HG02798 (cell line): ENCODE data around the gene MAPK12.
"Not testable (repeated sequence)": the region's sequence is repeated elsewhere in the genome, so short reads cannot be mapped to it uniquely, and the experiment has no call there.

Experiments used
- ATAC-seq: cut with Tn5 transposase; IDR thresholded peaks from one replicate; pipeline ENCODE4 v1.9.1; 2021; ENCODE audit warnings: mild to moderate bottlenecking; ENCODE audit not compliant: unreplicated experiment, poor library complexity

The MAPK12 gene

DNA sequence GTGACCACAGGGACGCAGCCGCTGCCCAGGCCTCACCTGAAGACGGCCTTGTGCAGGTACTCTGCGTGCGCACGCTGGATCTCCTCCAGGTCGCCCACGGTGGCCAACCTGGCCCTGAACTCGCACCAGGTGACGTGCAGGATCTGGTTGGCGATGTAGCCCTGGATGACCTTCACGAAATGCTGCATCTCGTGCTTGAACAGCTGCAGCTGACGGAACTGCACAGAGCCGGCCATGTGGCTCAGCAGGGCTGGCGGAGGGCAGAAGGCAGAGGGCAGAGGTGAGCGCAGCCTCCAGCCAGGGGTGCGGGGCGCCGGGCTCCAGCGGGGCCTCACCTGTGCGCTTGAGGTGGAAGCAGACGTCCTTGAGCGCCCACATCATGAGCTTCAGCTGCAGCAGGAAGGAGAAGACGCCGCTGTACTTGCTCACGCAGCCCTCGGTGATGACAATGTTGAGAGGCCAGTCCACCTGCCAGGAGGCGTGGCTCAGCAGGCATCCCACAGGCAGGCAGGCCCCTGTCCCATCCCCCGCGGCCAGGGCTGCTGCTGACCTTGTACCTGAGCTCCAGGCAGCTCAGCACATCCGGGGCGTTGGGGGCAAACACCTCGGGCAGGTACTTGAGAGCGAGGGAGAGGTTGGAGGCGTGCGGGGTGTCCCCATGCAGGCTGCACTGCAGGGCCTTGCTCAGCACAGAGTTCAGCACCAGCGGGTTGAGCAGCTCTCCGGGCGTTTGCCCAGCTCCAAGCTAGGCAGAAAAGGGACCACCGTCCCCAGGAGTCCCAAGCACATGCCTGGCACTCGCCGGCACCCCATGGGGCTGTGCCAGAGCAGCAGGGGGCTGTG, 43.1 kb downstream of the MAPK12 start:
- ATAC-seq, result no peak

DNA sequence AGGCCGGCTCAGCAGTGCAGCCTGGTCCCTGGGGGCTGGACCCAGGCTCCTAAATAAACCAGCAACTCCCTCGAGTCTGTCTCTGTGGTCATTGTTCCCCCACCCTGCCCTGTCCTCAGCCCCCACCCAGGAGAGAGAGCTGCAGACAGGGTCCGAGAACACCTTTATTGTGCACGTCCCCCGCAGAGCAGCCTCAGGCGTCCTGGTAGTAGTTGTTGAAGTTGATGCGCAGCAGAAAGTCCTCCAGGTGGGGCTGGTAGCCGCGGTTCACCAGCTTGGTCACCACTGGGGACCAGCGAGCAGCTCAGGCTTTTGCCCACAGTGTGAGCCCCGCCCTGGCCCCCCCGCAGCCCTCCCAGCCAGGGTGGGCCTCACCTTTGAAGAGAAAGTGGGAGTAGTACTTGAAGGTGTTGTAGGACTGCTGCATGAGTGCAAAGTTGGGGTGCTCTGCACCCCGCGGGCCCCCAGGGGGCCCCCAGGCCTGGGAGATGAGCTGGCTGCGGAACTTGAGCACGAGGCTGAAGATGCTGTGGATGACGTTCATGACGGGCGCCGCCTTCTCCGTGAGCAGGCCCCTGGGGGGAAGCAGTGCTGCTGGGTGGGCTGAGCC, 43.8 kb downstream of the MAPK12 start:
- ATAC-seq, result no peak

DNA sequence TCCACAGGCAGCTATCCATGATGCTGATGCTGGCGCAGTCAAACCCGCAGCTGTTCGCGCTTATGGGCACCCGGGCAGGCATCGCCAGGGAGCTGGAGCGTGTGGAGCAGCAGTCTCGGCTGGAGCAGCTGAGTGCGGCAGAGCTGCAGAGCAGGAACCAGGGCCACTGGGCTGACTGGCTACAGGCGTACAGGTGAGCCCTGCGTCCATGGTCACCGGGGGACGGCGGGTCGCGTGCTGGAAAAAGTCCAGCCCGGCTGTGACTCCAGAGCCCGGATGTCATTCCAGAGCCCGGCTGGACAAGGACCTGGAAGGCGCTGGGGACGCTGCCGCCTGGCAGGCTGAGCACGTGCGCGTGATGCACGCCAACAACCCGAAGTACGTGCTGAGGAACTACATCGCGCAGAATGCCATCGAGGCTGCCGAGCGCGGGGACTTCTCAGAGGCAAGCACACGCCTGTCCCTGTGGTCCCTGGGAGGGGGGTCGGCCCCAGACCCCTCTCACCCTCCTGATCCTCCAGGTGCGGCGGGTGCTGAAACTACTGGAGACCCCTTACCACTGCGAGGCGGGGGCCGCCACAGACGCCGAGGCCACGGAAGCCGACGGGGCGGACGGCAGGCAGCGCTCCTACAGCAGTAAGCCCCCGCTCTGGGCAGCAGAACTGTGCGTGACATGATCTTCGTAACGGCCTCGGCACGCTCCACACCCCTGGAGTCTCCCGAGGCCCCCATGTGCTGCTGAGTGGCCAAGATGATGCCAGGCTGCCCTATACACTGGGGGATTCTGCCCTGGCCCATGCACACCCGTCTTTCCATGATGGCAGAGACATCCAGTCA, 44.6 kb downstream of the MAPK12 start:
- ATAC-seq, result no peak

DNA sequence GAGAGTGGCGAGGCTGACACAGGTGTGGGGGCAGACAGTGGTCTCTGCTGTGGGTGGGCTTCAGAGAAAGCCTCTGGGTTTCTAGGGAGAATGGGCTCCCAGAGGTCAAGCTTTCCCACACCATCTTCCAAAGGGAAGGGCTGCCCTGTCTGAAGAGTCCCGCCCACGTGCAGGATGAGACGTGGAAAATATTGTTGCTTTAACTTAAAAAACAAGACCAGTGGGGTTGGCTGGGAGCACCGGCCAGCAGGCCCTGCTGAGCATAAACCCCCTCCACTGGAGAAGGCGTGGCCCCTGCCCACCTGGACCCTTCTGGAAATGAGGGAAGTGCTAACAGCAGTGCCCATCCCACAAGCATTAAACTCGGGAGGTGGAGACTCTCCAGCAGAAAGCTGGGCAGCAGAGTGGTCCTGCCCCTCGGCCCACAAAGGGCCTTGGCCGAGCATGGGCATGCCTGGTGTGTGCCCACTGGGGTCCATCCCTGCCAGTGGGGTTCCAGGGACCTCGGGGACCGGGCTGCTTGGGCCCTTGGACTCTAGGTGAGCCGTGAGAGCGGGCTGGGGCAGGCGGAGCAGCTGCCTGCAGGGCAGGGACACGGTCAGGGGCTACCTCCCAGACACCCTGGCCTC, 45.3 kb downstream of the MAPK12 start:
- no peak for ATAC-seq

DNA sequence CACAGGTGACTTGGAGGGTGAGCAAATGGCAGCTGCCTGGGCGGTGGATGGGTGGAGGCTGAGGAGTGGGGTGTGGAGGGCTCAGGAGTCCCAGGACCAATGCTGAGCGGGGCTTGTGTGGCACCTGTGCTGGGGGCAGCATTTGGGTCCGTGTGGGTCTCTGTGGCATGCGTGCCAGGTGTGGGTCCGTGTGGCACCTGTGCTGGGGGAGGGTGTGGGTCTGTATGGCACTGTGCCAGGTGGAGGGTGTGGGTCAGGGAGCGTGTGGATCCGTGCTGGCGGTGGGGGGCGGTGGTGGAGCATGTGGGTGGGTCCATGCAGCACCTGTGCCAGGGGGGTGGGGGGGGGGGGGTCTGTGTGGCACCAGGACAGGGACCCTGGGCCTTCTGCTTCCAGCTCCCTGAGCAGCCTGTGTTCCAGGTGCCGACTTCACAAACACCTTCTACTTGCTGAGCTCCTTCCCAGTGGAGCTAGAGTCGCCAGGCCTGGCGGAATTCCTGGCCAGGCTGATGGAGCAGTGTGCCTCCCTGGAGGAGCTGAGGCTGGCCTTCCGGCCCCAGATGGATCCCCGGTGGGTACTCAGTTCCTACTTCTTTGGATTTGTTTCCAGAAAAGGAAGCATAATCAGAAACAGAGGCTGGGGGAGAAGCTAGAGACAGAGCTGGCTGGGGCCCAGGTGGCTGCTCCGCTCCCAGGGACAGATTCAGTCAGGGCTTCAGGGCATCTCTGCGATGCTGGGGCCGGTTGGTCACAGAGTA, 46.0 kb downstream of the MAPK12 start:
- ATAC-seq, result no peak

DNA sequence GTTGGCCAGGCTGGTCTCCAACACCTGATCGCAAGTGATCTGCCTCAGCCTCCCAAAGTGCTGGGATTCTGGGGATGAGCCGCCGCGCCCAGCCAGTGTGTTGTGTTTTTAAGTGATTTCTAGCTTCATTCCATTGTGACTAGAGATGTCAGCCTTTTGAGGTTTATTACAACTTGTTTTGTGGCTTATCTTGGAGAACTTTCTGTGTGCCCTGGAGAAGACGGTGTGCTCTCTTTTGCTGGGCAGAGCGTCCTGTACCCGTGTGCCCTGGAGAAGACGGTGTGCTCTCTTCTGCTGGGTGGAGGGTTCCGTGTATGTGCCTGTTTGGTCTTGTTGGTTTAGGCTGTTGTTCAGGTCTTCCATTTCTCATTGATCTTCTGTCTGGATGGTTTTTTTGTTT, 48.2 kb downstream of the MAPK12 start:
- no peak for ATAC-seq

DNA sequence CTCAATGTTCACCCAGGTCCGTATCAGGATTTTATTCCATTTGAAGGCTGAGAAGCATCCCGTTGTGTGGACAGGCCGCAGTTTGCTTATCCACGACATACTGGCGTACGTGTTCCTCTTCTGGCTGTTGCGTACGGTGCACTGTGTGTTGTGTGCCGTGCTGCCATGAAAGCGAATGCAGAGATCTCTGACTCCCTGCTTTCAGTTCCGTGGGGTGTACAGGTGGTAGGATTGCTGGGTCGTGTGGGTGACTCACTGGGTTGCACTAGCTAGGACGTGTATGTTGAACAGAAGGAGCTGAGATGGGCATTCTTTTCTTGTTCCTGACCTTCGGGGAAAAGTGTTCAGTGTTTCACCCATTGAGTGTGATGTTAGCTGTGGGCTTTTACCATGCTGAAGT, 50.3 kb downstream of the MAPK12 start:
- no peak for ATAC-seq

DNA sequence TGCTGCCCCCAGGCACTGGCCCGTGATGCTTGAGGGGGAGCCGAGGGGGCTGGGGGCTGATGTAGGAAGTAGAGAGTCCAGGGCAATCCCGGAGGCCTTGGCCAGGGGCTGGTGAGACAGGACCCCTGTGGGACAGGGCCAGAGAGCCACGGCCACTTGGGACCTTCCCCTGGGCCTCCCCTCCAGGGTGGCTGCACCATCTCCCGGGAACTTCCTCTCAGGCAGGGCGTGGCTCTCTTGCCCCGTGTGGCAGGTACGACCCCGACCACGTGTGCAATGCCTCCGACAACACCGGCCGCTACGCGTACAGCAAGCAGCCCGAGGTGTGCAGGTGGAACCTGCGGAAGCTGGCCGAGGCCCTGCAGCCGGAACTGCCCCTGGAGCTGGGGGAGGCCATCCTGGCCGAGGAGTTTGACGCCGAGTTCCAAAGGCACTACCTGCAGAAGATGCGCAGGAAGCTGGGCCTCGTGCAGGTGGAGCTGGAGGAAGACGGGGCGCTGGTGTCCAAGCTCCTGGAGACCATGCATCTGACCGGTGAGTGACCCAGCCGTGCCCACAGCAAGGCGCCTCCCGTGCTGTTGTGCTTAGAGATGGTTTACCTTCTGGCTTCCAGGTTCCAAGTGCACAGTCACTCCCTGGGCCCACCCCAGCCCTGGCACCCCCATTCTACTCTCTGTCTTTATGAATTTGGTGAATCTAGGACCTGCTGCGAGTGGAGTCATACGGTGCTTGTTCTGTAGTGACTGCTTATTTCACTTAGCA, 50.9 kb downstream of the MAPK12 start:
- ATAC-seq, result no peak

DNA sequence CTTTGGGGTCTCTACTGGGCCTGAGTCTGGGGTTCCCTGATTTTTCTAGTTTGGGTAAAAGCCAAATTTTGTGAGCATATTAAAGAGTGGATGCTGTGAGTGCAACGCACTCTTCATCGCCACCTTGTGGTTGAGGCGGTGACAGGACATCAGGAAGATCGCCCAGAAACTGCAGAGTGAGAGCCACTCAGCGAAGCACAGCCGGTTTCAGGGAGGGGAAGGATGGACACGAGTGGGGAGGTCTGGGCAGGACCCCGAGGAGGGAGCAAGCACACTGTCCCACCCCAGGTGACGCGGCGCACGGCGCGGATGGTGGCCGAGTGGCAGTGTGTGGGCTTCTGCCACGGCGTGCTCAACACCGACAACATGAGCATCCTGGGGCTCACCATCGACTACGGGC, 51.6 kb downstream of the MAPK12 start:
- ATAC-seq, result no peak

DNA sequence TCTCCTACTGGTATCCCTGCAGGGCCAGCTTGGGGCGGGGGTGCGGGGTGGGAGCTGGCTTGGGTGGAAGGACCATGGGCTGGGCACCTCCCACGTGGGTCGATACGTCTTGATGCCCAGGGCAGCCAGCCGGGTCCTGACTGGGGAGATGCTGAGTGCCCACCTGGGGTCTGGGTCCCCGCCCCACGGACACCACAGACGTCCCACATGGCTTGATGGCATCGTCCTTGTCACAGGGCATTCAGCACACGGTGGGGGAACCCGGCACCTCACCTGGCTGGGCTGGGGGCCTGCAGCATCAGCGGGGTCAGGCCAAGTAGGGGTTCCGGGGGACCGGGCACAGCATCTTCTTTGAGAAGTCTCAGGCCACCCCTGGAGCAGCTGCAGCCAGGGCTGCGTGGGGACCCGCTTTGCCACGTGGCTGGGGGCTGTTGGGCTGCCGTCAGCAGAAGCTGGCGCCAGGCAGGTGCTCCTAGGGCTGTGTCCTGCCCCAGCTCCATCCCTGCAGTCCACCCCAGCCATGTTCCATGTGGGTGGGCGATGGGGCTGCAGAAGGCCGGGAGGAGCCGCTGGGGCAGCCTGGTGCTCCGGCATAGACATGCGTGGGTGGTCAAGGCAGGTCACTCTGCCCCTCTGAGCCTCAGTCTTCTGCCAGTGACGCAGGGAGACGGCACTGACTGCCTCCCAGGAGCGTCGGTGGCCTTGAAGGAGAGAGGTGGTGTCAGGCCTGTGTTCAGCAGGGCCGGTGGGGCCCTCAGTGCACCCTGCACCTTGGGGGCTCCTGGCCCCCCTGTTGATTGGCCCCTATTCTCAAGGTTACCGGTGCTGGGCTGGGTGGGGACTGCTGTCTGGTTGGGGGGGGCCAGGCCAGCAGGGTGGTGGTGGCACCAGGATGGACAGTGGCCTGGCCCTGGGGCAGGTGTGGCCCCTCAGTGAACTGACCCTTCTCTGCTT, 52.3 kb downstream of the MAPK12 start:
- ATAC-seq, result no peak

DNA sequence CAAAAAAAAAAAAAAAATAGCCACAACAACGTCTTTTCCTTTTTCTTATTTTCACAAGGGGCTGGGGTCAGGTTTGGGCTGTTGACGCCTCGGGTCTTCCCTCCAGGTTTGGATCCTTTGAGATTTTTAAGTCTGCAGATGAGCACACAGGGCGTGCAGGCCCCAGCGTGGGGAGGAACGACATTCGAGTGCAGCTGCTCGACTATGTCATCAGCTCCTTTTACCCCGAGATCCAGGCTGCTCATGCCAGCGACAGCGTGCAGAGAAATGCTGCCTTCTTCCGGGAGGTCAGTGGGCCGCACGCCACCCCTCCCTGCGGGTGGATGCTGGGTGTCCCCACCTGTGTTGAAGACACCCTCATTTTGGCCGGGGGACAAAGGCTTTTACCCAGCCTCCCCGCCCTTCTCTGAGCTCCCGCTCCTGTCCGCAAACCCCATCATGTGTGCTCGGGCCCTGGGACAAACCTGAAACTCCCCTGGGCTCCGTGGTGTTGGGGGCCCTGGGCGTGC, 53.0 kb downstream of the MAPK12 start:
- no peak for ATAC-seq

DNA sequence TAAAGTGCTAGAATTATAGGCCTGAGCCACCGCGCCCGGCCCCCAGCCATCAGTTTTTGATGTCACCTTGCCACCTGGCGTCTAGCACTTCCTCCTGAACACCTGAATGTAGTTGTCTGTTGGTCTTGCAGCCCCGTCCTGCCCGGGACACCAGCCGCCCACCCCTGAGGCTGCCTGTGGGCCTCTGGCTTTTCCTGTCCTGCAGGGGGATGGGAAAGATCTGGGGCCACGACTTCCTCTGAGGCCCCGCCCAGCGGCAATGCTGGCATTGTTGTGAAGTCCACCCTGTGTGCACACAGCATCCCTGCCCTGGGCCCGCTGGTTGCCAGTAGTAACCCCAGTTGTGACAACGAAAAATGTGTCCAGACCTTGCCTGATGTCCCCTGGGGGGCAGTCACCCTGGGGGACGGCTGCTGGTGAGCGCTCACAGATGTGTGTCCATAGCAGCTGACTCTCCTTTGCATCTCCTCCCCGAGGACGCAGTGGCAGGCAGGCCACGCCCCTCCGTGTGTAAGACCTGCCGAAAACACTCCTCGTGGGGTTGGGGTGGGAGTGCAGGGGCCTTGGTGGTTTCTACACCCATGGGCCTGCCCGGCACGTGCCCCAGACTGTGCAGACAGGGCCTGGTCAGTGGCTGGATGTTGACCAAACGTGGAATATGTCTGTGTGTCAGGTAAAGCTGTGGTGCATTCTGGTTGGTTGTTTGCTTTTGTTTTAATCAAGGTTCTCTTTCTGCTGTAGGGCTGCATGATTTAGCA, 53.9 kb downstream of the MAPK12 start:
- no peak for ATAC-seq

DNA sequence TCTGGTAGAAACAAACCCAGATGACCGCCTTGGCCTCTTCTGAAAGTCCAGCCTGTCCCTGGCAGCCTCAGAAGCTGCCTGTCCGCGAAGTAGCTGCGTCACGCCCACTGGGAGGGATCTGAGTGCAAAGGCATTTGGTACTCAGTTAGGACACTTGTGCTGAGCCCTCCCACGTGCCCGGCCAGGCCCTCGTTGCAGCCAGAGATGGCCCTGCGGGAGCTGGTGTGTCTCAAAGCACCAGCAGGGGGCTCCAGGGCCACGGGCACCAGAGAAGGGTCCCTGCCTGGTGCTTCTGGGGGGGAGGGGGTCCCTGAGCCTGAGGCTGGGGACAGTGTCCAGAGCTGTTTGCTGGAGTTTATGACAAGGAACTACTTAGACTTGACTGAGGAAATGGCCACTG, 54.9 kb downstream of the MAPK12 start:
- ATAC-seq, result no peak

DNA sequence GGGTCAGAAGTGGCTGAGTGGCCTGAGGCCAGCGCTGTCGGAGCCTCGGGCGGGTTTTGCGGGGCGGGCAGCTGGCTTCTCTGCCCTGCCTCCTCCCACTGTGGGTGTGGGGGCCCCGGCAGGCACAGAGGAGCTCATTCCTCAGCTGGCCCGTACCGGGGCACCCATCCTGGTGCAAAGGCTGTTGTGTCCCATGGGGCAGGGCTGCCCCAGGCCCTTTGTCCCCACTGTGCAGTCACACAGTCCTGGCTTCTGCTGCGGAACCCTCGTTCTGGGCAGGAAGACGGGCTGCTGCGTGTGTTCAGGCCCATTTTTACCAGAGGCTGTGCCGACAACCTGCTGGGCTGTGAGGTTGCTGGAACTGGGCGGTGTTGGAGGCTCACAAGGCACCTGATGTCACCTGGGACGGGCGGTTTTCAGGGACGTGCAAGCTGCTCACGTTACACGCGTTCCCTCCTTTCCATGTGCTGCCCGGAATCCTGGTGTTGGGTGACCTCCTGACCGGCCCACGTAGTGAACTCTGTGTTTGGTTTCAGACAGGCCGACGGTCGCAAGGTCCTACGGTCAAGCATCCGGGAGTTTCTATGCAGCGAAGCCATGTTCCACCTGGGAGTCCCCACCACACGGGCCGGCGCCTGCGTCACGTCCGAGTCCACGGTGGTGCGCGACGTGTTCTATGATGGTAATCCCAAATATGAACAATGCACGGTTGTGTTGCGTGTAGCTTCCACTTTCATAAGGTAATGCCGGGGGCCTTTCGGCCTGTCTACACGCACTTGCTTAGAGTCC, 55.5 kb downstream of the MAPK12 start:
- no peak for ATAC-seq

DNA sequence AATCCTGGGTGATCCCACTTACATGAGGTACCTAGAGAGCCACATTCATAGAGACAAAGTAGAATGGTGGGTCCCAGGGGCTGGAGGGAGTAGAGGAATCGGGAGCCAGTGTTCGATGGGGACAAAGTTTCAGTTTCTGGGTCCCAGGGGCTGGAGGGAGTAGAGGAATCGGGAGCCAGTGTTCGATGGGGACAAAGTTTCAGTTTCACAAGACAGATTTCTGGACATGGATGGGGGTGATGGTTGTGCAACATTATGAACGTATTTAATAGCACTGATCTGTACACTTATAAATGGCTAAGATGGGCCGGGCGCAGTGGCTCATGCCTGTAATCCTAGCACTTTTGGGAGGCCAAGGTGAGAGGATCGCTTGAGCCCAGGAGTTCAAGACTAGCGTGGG, 56.5 kb downstream of the MAPK12 start:
- not testable (repeated sequence) for ATAC-seq

DNA sequence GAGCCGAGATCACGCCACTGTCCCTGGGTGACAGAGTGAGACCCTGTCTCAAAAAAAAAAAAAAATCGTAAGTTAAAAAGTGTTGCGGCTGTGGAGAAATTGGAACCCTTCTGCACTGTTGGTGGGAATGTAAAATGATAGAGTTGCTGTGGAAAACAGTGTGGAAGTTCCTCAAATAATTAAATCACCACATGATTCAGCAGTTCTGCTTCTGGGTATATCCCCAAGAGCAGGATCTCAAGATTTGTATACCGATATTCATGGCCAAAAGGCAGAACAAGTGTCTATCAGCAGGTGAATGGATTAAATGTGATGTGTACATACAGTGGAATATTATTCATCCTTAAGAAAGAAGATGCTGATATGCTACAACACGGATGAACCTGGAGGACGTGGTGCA, 56.9 kb downstream of the MAPK12 start:
- ATAC-seq, result no peak

DNA sequence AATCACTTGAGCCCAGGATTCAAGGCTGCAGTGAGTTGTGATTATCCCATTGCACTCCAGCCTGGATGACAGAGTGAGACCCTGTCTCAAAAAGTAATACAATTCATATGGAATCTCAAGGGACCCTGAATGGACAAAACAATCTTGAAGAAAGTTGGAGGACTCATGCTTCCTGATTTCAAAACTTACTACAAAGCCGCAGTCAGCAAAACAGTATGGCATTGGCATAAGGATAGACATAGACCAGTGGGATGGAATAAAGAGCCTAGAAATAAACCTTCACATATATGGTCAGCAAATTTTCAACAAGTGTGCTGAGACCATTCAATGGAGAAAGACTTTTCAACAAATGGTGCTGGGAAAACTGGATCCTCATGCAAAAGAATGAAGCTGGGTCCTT, 58.2 kb downstream of the MAPK12 start:
- no peak for ATAC-seq
